ENCODE measurements around the gene SH2B2.
A peak's percentile ranks its signal among the peaks of the same experiment; 100 is the strongest.
"Not testable (repeated sequence)": the region's sequence is repeated elsewhere in the genome, so short reads cannot be mapped to it uniquely, and the experiment has no call there.

The SH2B2 gene

GRCh38 chr7:102327183-102327582 is 40.5 kb downstream of the SH2B2 start:
- not testable (repeated sequence) for DNase-seq (ENCODE audit: low read depth in 1 of 2, low spot score in 1 of 2)

GRCh38 chr7:102328863-102329262 is 42.2 kb downstream of the SH2B2 start:
- DNase-seq (ENCODE audit: low read depth in 1 of 2, low spot score in 1 of 2), result not testable (repeated sequence)

- not testable (repeated sequence) for DNase-seq (ENCODE audit: low read depth in 1 of 2, low spot score in 1 of 2)
These were observed 42.7 kb downstream of the SH2B2 start for GRCh38 chr7:102329366-102329765.

GRCh38 chr7:102330666-102331460 is 44.2 kb downstream of the SH2B2 start:
- DNase-seq (ENCODE audit: low read depth in 1 of 2, low spot score in 1 of 2), result not testable (repeated sequence)

GRCh38 chr7:102335574-102335973 is 48.9 kb downstream of the SH2B2 start:
- DNase-seq (ENCODE audit: low read depth in 1 of 2, low spot score in 1 of 2), result not testable (repeated sequence)

GRCh38 chr7:102337002-102337401 is 50.3 kb downstream of the SH2B2 start:
- not testable (repeated sequence) for DNase-seq (ENCODE audit: low read depth in 1 of 2, low spot score in 1 of 2)

GRCh38 chr7:102337420-102337819 is 50.8 kb downstream of the SH2B2 start:
- DNase-seq (ENCODE audit: low read depth in 1 of 2, low spot score in 1 of 2), result not testable (repeated sequence)

GRCh38 chr7:102340599-102341368 is 54.1 kb downstream of the SH2B2 start:
- DNase-seq (ENCODE audit: low read depth in 1 of 2, low spot score in 1 of 2), result not testable (repeated sequence)

GRCh38 chr7:102346983-102347382 is 60.3 kb downstream of the SH2B2 start:
- DNase-seq (ENCODE audit: low read depth in 1 of 2, low spot score in 1 of 2), result not testable (repeated sequence)

- not testable (repeated sequence) for DNase-seq (ENCODE audit: low read depth in 1 of 2, low spot score in 1 of 2)
These were observed 69.7 kb downstream of the SH2B2 start, which contains the start of gene SPDYE6 for GRCh38 chr7:102356344-102356743. TSS of gene SPDYE6 (minus strand) at chr7:102356444. CDS start at chr7:102356023, 421 bp downstream.

GRCh38 chr7:102363549-102364393 is 77.1 kb downstream of the SH2B2 start:
- peak; percentile 80 to 85 for DNase-seq (ENCODE audit: low read depth in 1 of 2, low spot score in 1 of 2)

- DNase-seq (ENCODE audit: low read depth in 1 of 2, low spot score in 1 of 2), result not testable (repeated sequence)
These were observed 77.8 kb downstream of the SH2B2 start for GRCh38 chr7:102364394-102364886.

- DNase-seq (ENCODE audit: low read depth in 1 of 2, low spot score in 1 of 2), result not testable (repeated sequence)
These were observed 78.7 kb downstream of the SH2B2 start for GRCh38 chr7:102365390-102365789.

GRCh38 chr7:102370038-102370437 is 83.4 kb downstream of the SH2B2 start:
- not testable (repeated sequence) for DNase-seq (ENCODE audit: low read depth in 1 of 2, low spot score in 1 of 2)

All from stimulated activated CD4-positive, alpha-beta T cell treated with anti-CD3 and anti-CD28 coated beads, Interleukin-15, amount 100 ng/mL, for 1 hour (primary cell).